Colon (tissue), 2 donors: ENCODE data around the gene VPS35L.

ENCODE experiments used
- FAIRE-seq: peaks from 2 replicates; lab custom pipeline; 2012; peaks lifted over from hg19 to GRCh38; lab: Jason Lieb, UNC
- donor health status: control.
- donor health status: control.

Gene VPS35L

GRCh38 chr16:19595043-19595767 is 39.7 kb downstream of the VPS35L start:
- FAIRE-seq, result no peak

- FAIRE-seq, result no peak
Observed at GRCh38 chr16:19598805-19599510, 43.5 kb downstream of the VPS35L start.

- no peak for FAIRE-seq
Observed at GRCh38 chr16:19599968-19600716, 44.6 kb downstream of the VPS35L start.

GRCh38 chr16:19601083-19601976 is 45.8 kb downstream of the VPS35L start:
- no peak for FAIRE-seq

- no peak for FAIRE-seq
Observed at GRCh38 chr16:19604911-19605310, 49.4 kb downstream of the VPS35L start.

- no peak for FAIRE-seq
Observed at GRCh38 chr16:19605701-19606100, 50.2 kb downstream of the VPS35L start.

- FAIRE-seq, result no peak
Observed at GRCh38 chr16:19607616-19608280, 52.2 kb downstream of the VPS35L start.

GRCh38 chr16:19609359-19609758 is 53.9 kb downstream of the VPS35L start:
- FAIRE-seq, result no peak

- FAIRE-seq, result no peak
Observed at GRCh38 chr16:19610200-19610599, 54.7 kb downstream of the VPS35L start.

- FAIRE-seq, result no peak
Observed at GRCh38 chr16:19613834-19614233, 58.3 kb downstream of the VPS35L start.

- no peak for FAIRE-seq
Observed at GRCh38 chr16:19616241-19616640, 60.7 kb downstream of the VPS35L start.

- no peak for FAIRE-seq
Observed at GRCh38 chr16:19618876-19619275, 63.4 kb downstream of the VPS35L start.

GRCh38 chr16:19621445-19621844 is 65.9 kb downstream of the VPS35L start:
- FAIRE-seq, result no peak

- no peak for FAIRE-seq
Observed at GRCh38 chr16:19625039-19625438, 69.5 kb downstream of the VPS35L start.

GRCh38 chr16:19636436-19637267 is 81.1 kb downstream of the VPS35L start:
- FAIRE-seq, result no peak

- FAIRE-seq, result no peak
Observed at GRCh38 chr16:19639986-19640421, 84.5 kb downstream of the VPS35L start.

- FAIRE-seq, result no peak
Observed at GRCh38 chr16:19642501-19642900, 87.0 kb downstream of the VPS35L start.

GRCh38 chr16:19644877-19645276 is 89.4 kb downstream of the VPS35L start:
- no peak for FAIRE-seq

GRCh38 chr16:19645557-19645981 is 90.1 kb downstream of the VPS35L start:
- FAIRE-seq, result no peak

GRCh38 chr16:19649980-19650379 is 94.5 kb downstream of the VPS35L start:
- FAIRE-seq, result no peak
